ENCODE results near the gene TRAK1.

Gene TRAK1

DNA sequence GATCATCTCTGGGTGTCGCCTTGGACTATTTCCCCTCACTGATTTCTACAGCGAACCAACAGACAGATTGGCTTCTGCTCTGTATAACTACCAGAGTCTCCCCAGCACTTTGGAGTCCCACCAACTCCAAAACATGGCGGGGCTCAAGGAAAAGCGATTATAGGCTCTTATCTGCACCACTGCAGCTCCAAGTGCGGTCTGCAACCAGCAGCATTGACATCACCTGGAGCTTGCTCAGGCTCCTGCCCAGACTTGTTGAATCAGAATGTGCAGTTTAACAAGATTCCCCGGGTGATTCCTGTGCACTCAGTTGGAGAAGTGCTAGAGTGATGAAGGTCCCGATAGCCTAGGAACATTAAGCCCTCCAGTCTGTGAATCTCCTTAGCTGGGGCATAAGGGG lies 165.8 kb downstream of the TRAK1 start:
- no peak for DNase-seq
- ATAC-seq (replicated peaks), result no peak
- Mint-ChIP-seq H3K27ac (no peak overlapping the region), H3K36me3 (no peaks in the 10 kb centered on the region), H3K9me3 (peaks cover 0 to 1% of the 10 kb centered on the region in 2 donors), H3K4me3 (no peak overlapping the region), H3K4me1 (peaks cover 0 to 8% of the 10 kb centered on the region in 2 donors), H3K27me3 (peaks cover 44 to 60% of the 10 kb centered on the region in 2 donors)

DNA sequence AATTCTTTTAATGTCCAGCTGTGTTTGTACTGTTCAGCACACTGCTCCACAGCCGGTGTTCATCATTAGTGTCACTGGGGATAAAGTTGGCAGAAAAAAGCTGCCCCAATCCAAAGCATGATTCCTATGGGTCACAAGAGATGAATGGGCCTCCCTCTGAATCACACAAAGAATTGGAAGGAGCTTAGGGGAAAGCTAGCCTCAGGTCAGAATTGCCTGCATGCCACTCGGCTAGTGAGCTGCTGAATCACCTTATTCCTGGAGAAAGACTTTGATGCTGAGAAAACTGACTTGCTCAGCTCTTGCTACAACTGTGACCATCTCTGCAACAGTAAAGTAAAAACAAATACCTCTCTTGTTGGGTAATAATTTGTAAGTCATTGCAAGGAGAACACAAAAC lies 171.4 kb downstream of the TRAK1 start:
- Mint-ChIP-seq H3K27me3 (peaks cover 72 to 85% of the 10 kb centered on the region in 2 donors), H3K36me3 (no peaks in the 10 kb centered on the region), H3K4me3 (no peak overlapping the region), H3K9me3 (peaks cover 0 to 3% of the 10 kb centered on the region in 2 donors), H3K4me1 (peaks cover 9 to 22% of the 10 kb centered on the region in 2 donors), H3K27ac (no peak overlapping the region)
- DNase-seq, result no peak
- no peak for ATAC-seq (replicated peaks)

GRCh38 chr3:42263354-42264346 lies 172.5 kb downstream of the TRAK1 start:
- Mint-ChIP-seq H3K4me3 (peak overlapping the region; percentile 29 to 67), H3K27ac (no peak overlapping the region), H3K36me3 (no peaks in the 10 kb centered on the region), H3K27me3 (peaks cover 72 to 86% of the 10 kb centered on the region in 2 donors), H3K4me1 (peaks cover 9 to 22% of the 10 kb centered on the region in 2 donors), H3K9me3 (peaks cover 0 to 3% of the 10 kb centered on the region in 2 donors)
- no peak for DNase-seq
- ATAC-seq (replicated peaks), result peak; percentile 67 to 72

- peak overlapping the region; percentile 33 to 41 for H3K4me3 Mint-ChIP-seq
These were observed 173.4 kb downstream of the TRAK1 start for GRCh38 chr3:42264399-42265058.

GRCh38 chr3:42265059-42265991 lies 174.2 kb downstream of the TRAK1 start:
- DNase-seq (no peak), ATAC-seq (replicated peaks) (no peak)
- Mint-ChIP-seq H3K27me3 (peaks cover 73 to 94% of the 10 kb centered on the region in 2 donors), H3K9me3 (peaks cover 0 to 3% of the 10 kb centered on the region in 2 donors), H3K4me3 (peak overlapping the region; percentile 33 to 34), H3K36me3 (no peaks in the 10 kb centered on the region), H3K4me1 (peaks cover 9 to 22% of the 10 kb centered on the region in 2 donors), H3K27ac (no peak overlapping the region)

More at GRCh38 chr3:42264399-42265058, 173.4 kb downstream of the TRAK1 start:
- Mint-ChIP-seq H3K27ac (peak overlapping the region; percentile 52), H3K4me1 (peaks cover 9 to 22% of the 10 kb centered on the region in 2 donors), H3K9me3 (peaks cover 0 to 2% of the 10 kb centered on the region in 2 donors), H3K27me3 (peaks cover 75 to 91% of the 10 kb centered on the region in 2 donors), H3K36me3 (no peaks in the 10 kb centered on the region)
- ATAC-seq (replicated peaks) (peak; percentile 48 to 61), DNase-seq (no peak)

DNA sequence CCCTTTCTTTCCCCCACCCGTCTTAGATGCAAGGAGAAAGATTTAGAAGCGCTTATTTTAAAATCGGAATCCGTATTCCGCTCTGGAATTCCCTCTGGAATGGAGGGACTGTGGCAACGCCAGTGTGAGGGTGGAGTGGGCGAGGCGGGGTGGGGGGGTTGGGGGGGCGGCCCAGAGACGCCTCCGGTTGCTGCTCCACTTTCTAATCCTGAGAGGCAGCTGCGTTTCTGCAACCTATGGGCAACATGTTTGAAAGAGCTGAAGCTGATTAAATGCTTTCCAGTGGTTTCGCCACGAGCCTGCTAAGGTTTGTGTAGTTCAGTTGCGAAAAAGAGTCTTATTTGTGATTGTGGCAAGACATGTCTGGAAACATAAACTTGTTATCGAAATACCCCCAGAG lies 174.9 kb downstream of the TRAK1 start, which contains the start of gene CCK:
CCK (minus strand) TSS at position 101 of the 400 bp plus-strand sequence. CDS start 2,555 bp downstream, outside the sequence.
- H3K4me3 Mint-ChIP-seq, result peak within 1 kb of the TSS; percentile 33 to 34
- DNase-seq (no peak), ATAC-seq (replicated peaks) (no peak)
- no peaks in the 10 kb centered on the region for H3K36me3 Mint-ChIP-seq
- peaks cover 9 to 22% of the 10 kb centered on the region in 2 donors for H3K4me1 Mint-ChIP-seq
- H3K27me3 Mint-ChIP-seq, result peaks cover 77 to 98% of the 10 kb centered on the region in 2 donors
- H3K9me3 Mint-ChIP-seq, result peaks cover 0 to 8% of the 10 kb centered on the region in 2 donors
- no peak within 1 kb of the TSS for H3K27ac Mint-ChIP-seq

- Mint-ChIP-seq H3K27ac (no peak overlapping the region), H3K4me1 (peaks cover 9 to 22% of the 10 kb centered on the region in 2 donors), H3K9me3 (peaks cover 10 to 14% of the 10 kb centered on the region in 2 donors), H3K36me3 (peaks cover 0 to 3% of the 10 kb centered on the region in 2 donors), H3K4me3 (no peak overlapping the region), H3K27me3 (peaks cover 76 to 81% of the 10 kb centered on the region in 2 donors)
- DNase-seq, result no peak
- ATAC-seq (replicated peaks), result no peak
These were observed 176.7 kb downstream of the TRAK1 start for GRCh38 chr3:42267878-42268277.

- Mint-ChIP-seq H3K4me1 (peaks cover 1 to 7% of the 10 kb centered on the region in 2 donors), H3K27me3 (peaks cover 63 to 64% of the 10 kb centered on the region in 2 donors), H3K9me3 (peaks cover 10 to 14% of the 10 kb centered on the region in 2 donors), H3K4me3 (no peak overlapping the region), H3K36me3 (peaks cover 0 to 3% of the 10 kb centered on the region in 2 donors), H3K27ac (no peak overlapping the region)
- ATAC-seq (replicated peaks), result no peak
- no peak for DNase-seq
These were observed 178.5 kb downstream of the TRAK1 start for GRCh38 chr3:42269647-42270046.

DNA sequence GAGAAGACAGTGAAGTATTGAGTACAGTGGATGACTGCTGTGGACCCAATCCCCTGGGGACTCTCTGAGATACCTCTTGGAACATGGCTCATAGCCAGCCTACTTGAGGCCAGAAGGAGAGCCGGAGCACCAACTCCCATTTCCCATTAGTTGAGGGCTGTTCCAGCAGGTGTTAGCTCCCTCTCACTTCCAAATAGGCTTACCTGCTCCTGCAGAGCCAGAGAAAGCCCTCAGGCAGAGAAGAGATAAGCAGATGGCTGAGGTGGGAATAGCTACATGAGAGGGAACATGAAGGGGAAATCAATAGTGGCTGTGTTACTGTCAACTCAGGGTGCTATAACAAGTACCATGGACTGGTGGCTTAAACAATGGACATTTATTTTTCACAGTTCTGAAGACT lies 179.4 kb downstream of the TRAK1 start:
- DNase-seq (no peak), ATAC-seq (replicated peaks) (no peak)
- H3K36me3 Mint-ChIP-seq, result peaks cover 0 to 3% of the 10 kb centered on the region in 2 donors
- H3K27me3 Mint-ChIP-seq, result peaks cover 56 to 58% of the 10 kb centered on the region in 2 donors
- H3K4me1 Mint-ChIP-seq, result peaks cover 0 to 1% of the 10 kb centered on the region in 2 donors
- no peak overlapping the region for H3K4me3 Mint-ChIP-seq
- peaks cover 10 to 15% of the 10 kb centered on the region in 2 donors for H3K9me3 Mint-ChIP-seq
- H3K27ac Mint-ChIP-seq, result no peak overlapping the region

DNA sequence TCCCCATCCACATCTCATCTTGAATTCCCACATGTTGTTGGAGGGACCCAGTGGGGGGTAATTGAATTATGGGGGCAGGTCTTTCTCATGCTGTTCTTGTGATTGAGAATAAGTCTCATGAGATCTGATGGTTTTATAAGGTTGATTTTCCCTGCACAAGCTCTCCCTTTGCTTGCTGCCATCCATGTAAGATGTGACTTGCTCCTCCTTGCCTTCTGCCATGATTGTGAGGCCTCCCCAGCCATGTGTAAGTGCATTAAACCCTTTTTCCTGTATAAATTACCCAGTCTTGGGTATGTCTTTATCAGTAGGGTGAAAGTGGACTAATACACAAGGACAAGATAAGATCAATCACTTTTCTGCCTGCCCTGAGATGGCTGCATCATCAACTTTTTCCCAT lies 180.6 kb downstream of the TRAK1 start:
- Mint-ChIP-seq H3K4me1 (no peaks in the 10 kb centered on the region), H3K4me3 (no peak overlapping the region), H3K36me3 (peaks cover 0 to 3% of the 10 kb centered on the region in 2 donors), H3K9me3 (peaks cover 10 to 14% of the 10 kb centered on the region in 2 donors), H3K27me3 (peaks cover 47 to 55% of the 10 kb centered on the region in 2 donors), H3K27ac (no peak overlapping the region)
- no peak for DNase-seq
- no peak for ATAC-seq (replicated peaks)

- Mint-ChIP-seq H3K9me3 (peaks cover 10 to 13% of the 10 kb centered on the region in 2 donors), H3K27me3 (peaks cover 33 to 40% of the 10 kb centered on the region in 2 donors), H3K4me3 (no peak overlapping the region), H3K36me3 (peaks cover 0 to 3% of the 10 kb centered on the region in 2 donors), H3K4me1 (no peaks in the 10 kb centered on the region), H3K27ac (no peak overlapping the region)
- DNase-seq (no peak), ATAC-seq (replicated peaks) (peak in 1 of 2 donors; percentile 25)
These were observed 182.2 kb downstream of the TRAK1 start for GRCh38 chr3:42273361-42273760.

GRCh38 chr3:42274266-42274665 lies 183.1 kb downstream of the TRAK1 start:
- Mint-ChIP-seq H3K27me3 (peaks cover 26 to 30% of the 10 kb centered on the region in 2 donors), H3K4me1 (no peaks in the 10 kb centered on the region), H3K27ac (no peak overlapping the region), H3K9me3 (peaks cover 15 to 18% of the 10 kb centered on the region in 2 donors), H3K4me3 (no peak overlapping the region), H3K36me3 (peaks cover 3 to 6% of the 10 kb centered on the region in 2 donors)
- DNase-seq (no peak), ATAC-seq (replicated peaks) (no peak)

- Mint-ChIP-seq H3K9me3 (peaks cover 21 to 23% of the 10 kb centered on the region in 2 donors), H3K27me3 (peaks cover 19 to 23% of the 10 kb centered on the region in 2 donors), H3K4me1 (no peaks in the 10 kb centered on the region), H3K36me3 (peaks cover 11 to 13% of the 10 kb centered on the region in 2 donors), H3K4me3 (no peak overlapping the region), H3K27ac (no peak overlapping the region)
- no peak for DNase-seq
- ATAC-seq (replicated peaks), result no peak
These were observed 184.1 kb downstream of the TRAK1 start for GRCh38 chr3:42275217-42275616.

All from stimulated activated naive B cell treated with anti-CD40 and anti-IgM and Interleukin-4, amounts not matched to agents 10 μg/mL and 1 μg/mL and 100 μg/mL, for 72 hours (primary cell).